ENCODE results near the gene ADAP2. TPM values are rescaled to one million over a fixed set of nuclear protein-coding genes. Genes with fewer than 3 reads are reported as not detected.
A peak's percentile ranks its signal among the peaks of the same experiment; 100 is the strongest.
"Not testable (repeated sequence)": the region's sequence is repeated elsewhere in the genome, so short reads cannot be mapped to it uniquely, and the experiment has no call there.

Gene ADAP2
- polyA plus RNA-seq, 10 donors = 4.9 to 9.3 (median 6.4) TPM

- not testable (repeated sequence) for DNase-seq
Measured at GRCh38 chr17:30967911-30968310, 46.2 kb downstream of the ADAP2 start.

- peak in 2 of 3 donors; percentile 22 to 32 for DNase-seq
Measured at GRCh38 chr17:30969989-30970830, 48.5 kb downstream of the ADAP2 start.

- peak; percentile 87 to 96 (median 87) for DNase-seq
Measured at GRCh38 chr17:30970831-30971567, 49.3 kb downstream of the ADAP2 start, which contains the start of gene RNF135. RNF135 (plus strand) TSS chr17:30971039; CDS start chr17:30971074, 35 bp downstream.

- DNase-seq = no peak
Measured at GRCh38 chr17:30975042-30975820, 53.5 kb downstream of the ADAP2 start.

GRCh38 chr17:30979919-30980318 lies 58.2 kb downstream of the ADAP2 start:
- not testable (repeated sequence) for DNase-seq

- DNase-seq = no peak
Measured at GRCh38 chr17:30981531-30982519, 60.1 kb downstream of the ADAP2 start.

- DNase-seq = no peak
Measured at GRCh38 chr17:30982855-30983254, 61.1 kb downstream of the ADAP2 start.

GRCh38 chr17:30990458-30990857 lies 68.7 kb downstream of the ADAP2 start:
- DNase-seq = no peak

GRCh38 chr17:30992551-30992950 lies 70.8 kb downstream of the ADAP2 start:
- DNase-seq = no peak

GRCh38 chr17:30995347-30995746 lies 73.6 kb downstream of the ADAP2 start:
- no peak for DNase-seq

GRCh38 chr17:30996486-30996885 lies 74.7 kb downstream of the ADAP2 start:
- no peak for DNase-seq

- DNase-seq = no peak
Measured at GRCh38 chr17:30997270-30997669, 75.5 kb downstream of the ADAP2 start.

- DNase-seq = no peak
Measured at GRCh38 chr17:30997842-30998241, 76.1 kb downstream of the ADAP2 start.

GRCh38 chr17:31002047-31002446 lies 80.3 kb downstream of the ADAP2 start:
- no peak for DNase-seq

- no peak for DNase-seq
Measured at GRCh38 chr17:31003225-31003866, 81.6 kb downstream of the ADAP2 start.

- DNase-seq = no peak
Measured at GRCh38 chr17:31004160-31004559, 82.4 kb downstream of the ADAP2 start.

- DNase-seq = no peak
Measured at GRCh38 chr17:31007695-31008373, 86.1 kb downstream of the ADAP2 start.

- peak; percentile 33 to 90 (median 68) for DNase-seq
Measured at GRCh38 chr17:31008374-31009041, 86.8 kb downstream of the ADAP2 start.
